ENCODE data around the gene ZNF827. TPM values are rescaled to one million over a fixed set of nuclear protein-coding genes. Genes with fewer than 3 reads are reported as not detected.

Gene ZNF827
- total RNA-seq, 2 donors from 2014 or later = 5.4 to 13.8 TPM

DNA sequence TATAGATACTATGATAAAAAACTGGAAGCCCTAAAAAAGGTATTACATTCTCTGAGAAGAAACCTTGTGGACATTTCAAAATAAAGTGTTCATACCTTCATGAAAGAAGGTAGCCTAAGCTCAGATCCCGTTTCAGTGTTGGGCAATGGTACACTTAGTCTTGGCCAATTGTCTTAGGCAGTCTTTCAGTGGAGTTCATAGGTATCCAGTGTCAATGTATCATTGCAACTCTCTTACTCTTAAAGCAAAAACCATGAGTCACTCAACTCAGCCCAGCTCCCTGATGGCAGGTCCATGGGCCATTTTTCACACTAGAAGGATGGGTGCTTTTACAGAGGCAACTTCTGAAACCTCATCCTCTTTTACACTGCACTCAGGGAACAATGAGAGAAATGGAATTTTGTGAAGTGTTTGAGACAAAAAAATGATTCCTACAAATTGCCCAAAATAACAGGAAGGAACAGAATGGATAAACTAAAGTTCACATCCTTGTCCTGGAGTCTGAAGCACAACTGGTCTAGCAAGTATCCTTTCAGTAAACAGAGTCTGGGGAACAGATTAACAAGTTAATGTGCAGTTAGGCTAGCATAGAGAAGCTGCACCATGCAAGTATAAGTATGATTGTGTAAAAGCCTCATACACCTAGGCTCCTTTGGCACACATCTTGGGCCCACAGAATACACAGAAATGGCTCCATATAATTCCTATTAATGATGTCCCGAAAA, 7.0 kb upstream of the ZNF827 start:
- no peaks in the 10 kb centered on the region for H3K36me3 ChIP-seq (replicated peaks in 1 of 2; ENCODE audit: insufficient read depth in 1 of 2, low read depth in 2 of 2)
- no peaks in the 10 kb centered on the region for H3K27me3 ChIP-seq
- no peak for DNase-seq
- WGBS, 2 donors = 74 to 84% methylated on average over 2 of the region's 2 CpGs
- no peak for TF ChIP-seq POLR2A (IDR thresholded peaks at IDR 0.05)
- TF ChIP-seq, protein P1, sequence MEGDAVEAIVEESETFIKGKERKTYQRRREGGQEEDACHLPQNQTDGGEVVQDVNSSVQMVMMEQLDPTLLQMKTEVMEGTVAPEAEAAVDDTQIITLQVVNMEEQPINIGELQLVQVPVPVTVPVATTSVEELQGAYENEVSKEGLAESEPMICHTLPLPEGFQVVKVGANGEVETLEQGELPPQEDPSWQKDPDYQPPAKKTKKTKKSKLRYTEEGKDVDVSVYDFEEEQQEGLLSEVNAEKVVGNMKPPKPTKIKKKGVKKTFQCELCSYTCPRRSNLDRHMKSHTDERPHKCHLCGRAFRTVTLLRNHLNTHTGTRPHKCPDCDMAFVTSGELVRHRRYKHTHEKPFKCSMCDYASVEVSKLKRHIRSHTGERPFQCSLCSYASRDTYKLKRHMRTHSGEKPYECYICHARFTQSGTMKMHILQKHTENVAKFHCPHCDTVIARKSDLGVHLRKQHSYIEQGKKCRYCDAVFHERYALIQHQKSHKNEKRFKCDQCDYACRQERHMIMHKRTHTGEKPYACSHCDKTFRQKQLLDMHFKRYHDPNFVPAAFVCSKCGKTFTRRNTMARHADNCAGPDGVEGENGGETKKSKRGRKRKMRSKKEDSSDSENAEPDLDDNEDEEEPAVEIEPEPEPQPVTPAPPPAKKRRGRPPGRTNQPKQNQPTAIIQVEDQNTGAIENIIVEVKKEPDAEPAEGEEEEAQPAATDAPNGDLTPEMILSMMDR (IDR thresholded peaks at IDR 0.05) = no peak
- intact Hi-C loops (cut with DNase I) = no loop called here
- no peak overlapping the region for H3K27ac ChIP-seq
- no peak overlapping the region for H3K4me3 ChIP-seq
- no peaks in the 10 kb centered on the region for H3K9me3 ChIP-seq
- no peak for ATAC-seq
- H3K4me1 ChIP-seq = no peaks in the 10 kb centered on the region

DNA sequence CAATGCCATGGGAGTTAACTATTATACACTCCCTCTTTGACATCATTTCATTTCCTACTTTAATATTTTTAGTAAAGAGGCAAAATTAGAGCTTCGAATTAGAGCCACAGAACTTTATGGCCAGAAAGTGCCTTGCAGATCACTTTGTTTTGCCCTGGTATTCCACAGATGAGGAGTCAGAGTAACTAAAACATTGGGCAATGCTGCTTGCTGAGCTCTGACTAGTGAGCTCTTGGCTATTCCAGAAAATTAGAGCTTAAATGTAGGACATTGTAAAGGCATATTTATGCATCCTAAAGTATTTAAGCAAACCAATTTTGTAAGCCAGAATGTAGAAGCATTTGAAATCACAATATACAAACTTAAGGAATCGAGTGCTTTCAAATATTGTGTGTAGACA, 6.3 kb upstream of the ZNF827 start:
- H3K4me3 ChIP-seq = no peak overlapping the region
- no peak for TF ChIP-seq POLR2A (IDR thresholded peaks at IDR 0.05)
- TF ChIP-seq, protein P1 (IDR thresholded peaks at IDR 0.05) = no peak
- no peak for DNase-seq
- no peaks in the 10 kb centered on the region for H3K27me3 ChIP-seq
- intact Hi-C loops (cut with DNase I) = no loop called here
- no peaks in the 10 kb centered on the region for H3K4me1 ChIP-seq
- 73 to 78% methylated on average over 2 of the region's 2 CpGs for whole genome bisulfite sequencing, 2 donors
- no peaks in the 10 kb centered on the region for H3K36me3 ChIP-seq (replicated peaks in 1 of 2; ENCODE audit: insufficient read depth in 1 of 2, low read depth in 2 of 2)
- H3K9me3 ChIP-seq = no peaks in the 10 kb centered on the region
- H3K27ac ChIP-seq = no peak overlapping the region
- ATAC-seq = no peak

DNA sequence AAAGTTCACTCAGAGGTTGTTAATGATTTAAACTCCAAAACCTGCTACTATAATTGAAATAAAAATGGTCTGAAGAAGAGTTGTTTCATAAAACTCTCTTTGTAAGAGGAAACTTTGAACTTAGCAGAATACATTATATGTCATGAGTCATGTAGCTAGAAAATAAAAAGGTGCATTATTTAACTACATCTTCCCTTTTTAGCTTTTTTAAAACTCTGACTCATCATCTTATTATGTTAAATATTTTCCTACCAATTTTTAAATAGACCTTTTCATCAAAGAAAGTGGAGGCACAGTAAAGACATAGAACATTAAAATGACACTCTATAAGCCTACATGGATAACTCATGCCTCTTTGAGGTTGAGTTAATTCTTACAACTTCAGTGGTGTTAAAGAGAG, 1.2 kb upstream of the ZNF827 start:
- peaks cover 10% of the 10 kb centered on the region for H3K4me1 ChIP-seq
- H3K27ac ChIP-seq = no peak overlapping the region

DNA sequence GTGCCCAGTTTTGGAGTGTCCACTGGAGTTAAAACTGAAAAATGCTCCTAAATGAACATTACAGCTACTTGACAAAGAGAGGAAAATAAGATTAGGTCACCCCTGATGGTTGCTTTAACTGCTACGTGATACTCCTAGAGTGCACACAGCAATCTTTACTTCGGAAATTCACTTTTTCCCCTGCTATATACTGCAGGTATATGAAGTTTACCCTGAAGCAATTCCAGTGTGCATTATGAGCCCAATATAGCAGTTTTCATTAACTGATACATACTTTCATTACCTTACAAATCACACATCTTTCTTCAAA, 773 bp upstream of the ZNF827 start:
- no peak overlapping the region for H3K27ac ChIP-seq
- TF ChIP-seq, protein P1 (IDR thresholded peaks at IDR 0.05) = no peak
- no peak for TF ChIP-seq POLR2A (IDR thresholded peaks at IDR 0.05)
- ATAC-seq (no peak), DNase-seq (no peak)
- no peaks in the 10 kb centered on the region for H3K9me3 ChIP-seq
- H3K4me1 ChIP-seq = peaks cover 15% of the 10 kb centered on the region
- H3K4me3 ChIP-seq = no peak overlapping the region
- no peaks in the 10 kb centered on the region for H3K36me3 ChIP-seq (replicated peaks in 1 of 2; ENCODE audit: insufficient read depth in 1 of 2, low read depth in 2 of 2)
- H3K27me3 ChIP-seq = no peaks in the 10 kb centered on the region
- WGBS, 2 donors = 47% methylated on average over 2 of the region's 2 CpGs
- intact Hi-C loops (cut with DNase I) = no loop called here

More for the DNA sequence above, 1.2 kb upstream of the ZNF827 start:
- Histone ChIP-seq H3K9me3 (no peaks in the 10 kb centered on the region), H3K4me3 (no peak overlapping the region), H3K36me3 (replicated peaks in 1 of 2; ENCODE audit: insufficient read depth in 1 of 2, low read depth in 2 of 2) (no peaks in the 10 kb centered on the region), H3K27me3 (no peaks in the 10 kb centered on the region)
- TF ChIP-seq, protein P1 (IDR thresholded peaks at IDR 0.05) = no peak
- no peak for TF ChIP-seq POLR2A (IDR thresholded peaks at IDR 0.05)
- intact Hi-C loops (cut with DNase I) = no loop called here
- ATAC-seq (no peak), DNase-seq (no peak)

DNA sequence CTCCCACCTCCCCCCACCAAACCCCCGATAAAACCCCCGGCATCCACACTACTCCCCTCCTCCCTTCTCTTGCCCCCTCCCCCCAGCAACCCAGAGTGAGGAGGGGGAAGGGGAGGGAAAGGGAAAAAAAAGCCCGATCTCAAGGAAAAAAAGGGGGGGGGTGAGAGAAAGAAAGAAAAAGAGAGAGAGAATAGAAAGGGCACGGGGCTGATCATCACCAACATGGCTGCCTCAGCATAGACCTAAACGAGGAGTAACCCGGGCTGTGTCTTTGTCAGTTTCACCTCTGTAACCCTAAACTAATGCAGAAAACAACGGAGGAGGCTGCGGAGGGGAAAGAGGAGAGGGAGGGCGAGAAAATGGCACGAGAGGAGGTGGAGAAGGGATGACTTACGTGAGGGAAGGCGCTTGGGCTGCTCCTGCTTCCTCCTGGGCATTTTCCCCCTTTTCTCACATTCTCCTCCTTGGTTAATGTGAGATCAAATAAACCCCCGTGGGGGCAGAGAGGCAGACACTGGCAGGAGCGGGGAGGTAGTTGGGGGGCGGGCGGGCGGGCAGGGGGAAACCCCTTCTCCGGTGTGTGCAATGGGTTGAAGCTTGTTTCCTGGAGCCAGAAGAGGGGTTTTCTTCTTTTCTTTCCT, 532 bp downstream of the ZNF827 start:
- Histone ChIP-seq H3K27ac (peak overlapping the region; percentile 92 to 98 (median 96)), H3K36me3 (replicated peaks in 1 of 2; ENCODE audit: insufficient read depth in 1 of 2, low read depth in 2 of 2) (no peaks in the 10 kb centered on the region), H3K27me3 (no peaks in the 10 kb centered on the region), H3K4me1 (peaks cover 18% of the 10 kb centered on the region), H3K9me3 (no peaks in the 10 kb centered on the region), H3K4me3 (peak overlapping the region; percentile 58 to 74)
- DNase-seq (peak in 3 of 4 donors; percentile 13 to 40 (median 20)), ATAC-seq (no peak)
- 0% methylated on average over 18 of the region's 18 CpGs for WGBS, 2 donors
- intact Hi-C loops (cut with DNase I) = no loop called here
- TF ChIP-seq, protein P1 (IDR thresholded peaks at IDR 0.05) = no peak
- no peak for TF ChIP-seq POLR2A (IDR thresholded peaks at IDR 0.05)
